ENCODE data around the gene MCTP1. TPM values are rescaled to one million over a fixed set of nuclear protein-coding genes. Genes with fewer than 3 reads are reported as not detected.

Gene MCTP1
- total RNA-seq, 1 experiment from 2014 or later = 0.44 TPM

DNA sequence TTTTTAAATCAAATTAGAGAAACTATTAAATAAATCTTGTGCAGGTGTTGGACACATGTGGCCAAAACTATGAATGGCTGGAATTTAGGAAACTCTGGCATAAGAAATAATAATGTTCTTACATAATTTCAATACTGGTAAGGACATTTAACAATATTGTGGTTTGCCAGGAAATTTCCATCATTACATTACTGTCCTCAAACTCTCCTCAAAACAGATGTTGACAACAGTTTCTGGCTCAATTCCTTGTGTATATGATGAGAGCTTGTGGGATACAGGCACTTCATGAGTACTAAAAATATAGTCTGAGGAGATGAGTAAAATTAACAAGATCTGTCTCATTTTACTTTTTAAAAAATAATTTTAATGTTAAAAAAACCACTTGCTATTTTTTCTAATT lies 27.9 kb downstream of the MCTP1 start (continued):
- TF ChIP-seq, protein P1, sequence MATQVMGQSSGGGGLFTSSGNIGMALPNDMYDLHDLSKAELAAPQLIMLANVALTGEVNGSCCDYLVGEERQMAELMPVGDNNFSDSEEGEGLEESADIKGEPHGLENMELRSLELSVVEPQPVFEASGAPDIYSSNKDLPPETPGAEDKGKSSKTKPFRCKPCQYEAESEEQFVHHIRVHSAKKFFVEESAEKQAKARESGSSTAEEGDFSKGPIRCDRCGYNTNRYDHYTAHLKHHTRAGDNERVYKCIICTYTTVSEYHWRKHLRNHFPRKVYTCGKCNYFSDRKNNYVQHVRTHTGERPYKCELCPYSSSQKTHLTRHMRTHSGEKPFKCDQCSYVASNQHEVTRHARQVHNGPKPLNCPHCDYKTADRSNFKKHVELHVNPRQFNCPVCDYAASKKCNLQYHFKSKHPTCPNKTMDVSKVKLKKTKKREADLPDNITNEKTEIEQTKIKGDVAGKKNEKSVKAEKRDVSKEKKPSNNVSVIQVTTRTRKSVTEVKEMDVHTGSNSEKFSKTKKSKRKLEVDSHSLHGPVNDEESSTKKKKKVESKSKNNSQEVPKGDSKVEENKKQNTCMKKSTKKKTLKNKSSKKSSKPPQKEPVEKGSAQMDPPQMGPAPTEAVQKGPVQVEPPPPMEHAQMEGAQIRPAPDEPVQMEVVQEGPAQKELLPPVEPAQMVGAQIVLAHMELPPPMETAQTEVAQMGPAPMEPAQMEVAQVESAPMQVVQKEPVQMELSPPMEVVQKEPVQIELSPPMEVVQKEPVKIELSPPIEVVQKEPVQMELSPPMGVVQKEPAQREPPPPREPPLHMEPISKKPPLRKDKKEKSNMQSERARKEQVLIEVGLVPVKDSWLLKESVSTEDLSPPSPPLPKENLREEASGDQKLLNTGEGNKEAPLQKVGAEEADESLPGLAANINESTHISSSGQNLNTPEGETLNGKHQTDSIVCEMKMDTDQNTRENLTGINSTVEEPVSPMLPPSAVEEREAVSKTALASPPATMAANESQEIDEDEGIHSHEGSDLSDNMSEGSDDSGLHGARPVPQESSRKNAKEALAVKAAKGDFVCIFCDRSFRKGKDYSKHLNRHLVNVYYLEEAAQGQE (IDR thresholded peaks at IDR 0.05; ENCODE audit: low read depth) = no peak
- TF ChIP-seq, protein P2, sequence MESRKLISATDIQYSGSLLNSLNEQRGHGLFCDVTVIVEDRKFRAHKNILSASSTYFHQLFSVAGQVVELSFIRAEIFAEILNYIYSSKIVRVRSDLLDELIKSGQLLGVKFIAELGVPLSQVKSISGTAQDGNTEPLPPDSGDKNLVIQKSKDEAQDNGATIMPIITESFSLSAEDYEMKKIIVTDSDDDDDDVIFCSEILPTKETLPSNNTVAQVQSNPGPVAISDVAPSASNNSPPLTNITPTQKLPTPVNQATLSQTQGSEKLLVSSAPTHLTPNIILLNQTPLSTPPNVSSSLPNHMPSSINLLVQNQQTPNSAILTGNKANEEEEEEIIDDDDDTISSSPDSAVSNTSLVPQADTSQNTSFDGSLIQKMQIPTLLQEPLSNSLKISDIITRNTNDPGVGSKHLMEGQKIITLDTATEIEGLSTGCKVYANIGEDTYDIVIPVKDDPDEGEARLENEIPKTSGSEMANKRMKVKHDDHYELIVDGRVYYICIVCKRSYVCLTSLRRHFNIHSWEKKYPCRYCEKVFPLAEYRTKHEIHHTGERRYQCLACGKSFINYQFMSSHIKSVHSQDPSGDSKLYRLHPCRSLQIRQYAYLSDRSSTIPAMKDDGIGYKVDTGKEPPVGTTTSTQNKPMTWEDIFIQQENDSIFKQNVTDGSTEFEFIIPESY (IDR thresholded peaks at IDR 0.05; ENCODE audit: extremely low read depth, insufficient replicate concordance, low read length) = no peak
- TF ChIP-seq SIN3A (IDR thresholded peaks at IDR 0.05; ENCODE audit: low read depth) (no peak), EZH2 (IDR thresholded peaks at IDR 0.05) (no peak), CEBPB (IDR thresholded peaks at IDR 0.05; ENCODE audit: low read depth) (no peak), SRF (IDR thresholded peaks at IDR 0.05; ENCODE audit: low read depth) (no peak), TCF7L2 (IDR thresholded peaks at IDR 0.05; ENCODE audit: borderline replicate concordance, extremely low read depth, insufficient read depth, insufficient read length) (no peak), POLR2A (IDR thresholded peaks at IDR 0.05; ENCODE audit: borderline replicate concordance, extremely low read depth, insufficient read depth, insufficient read length) (no peak)

DNA sequence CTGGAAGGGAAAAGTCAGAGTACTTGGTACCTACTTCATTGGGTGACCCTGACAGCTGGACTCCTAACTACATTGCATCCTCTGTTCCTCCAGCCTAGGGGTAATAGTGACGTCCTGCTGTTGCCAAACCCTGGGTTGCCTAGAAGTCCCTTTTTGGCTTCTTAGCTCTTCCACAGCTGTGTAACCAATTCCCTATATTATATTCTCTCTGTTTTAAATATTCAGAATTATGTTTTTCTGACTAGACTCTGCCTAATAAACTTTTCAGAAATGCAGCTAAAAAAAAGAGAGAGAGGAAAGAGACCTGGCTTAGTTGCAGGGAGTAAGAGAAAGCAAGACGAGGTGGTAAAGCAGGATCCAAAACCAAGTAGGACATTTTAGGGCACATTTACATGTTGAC lies 28.4 kb downstream of the MCTP1 start:
- no peak for TF ChIP-seq CBX3 (IDR thresholded peaks at IDR 0.05; ENCODE audit: low read depth)
- Histone ChIP-seq H3K4me2 (ENCODE audit: low read length) (no peak overlapping the region), H3K9me2 (ENCODE audit: insufficient read depth) (no peaks in the 10 kb centered on the region), H3K79me2 (ENCODE audit: insufficient read depth, low read length) (no peaks in the 10 kb centered on the region), H4K20me1 (ENCODE audit: insufficient read depth) (no peaks in the 10 kb centered on the region), H3K4me1 (ENCODE audit: control insufficient read depth in 1 of 2, insufficient read depth in 2 of 2, low read length in 2 of 2) (no peaks in the 10 kb centered on the region), H3K27ac (ENCODE audit: low read depth, low read length) (no peak overlapping the region), H3K9me3 (ENCODE audit: control insufficient read depth in 1 of 2, insufficient read depth in 1 of 2, low read depth in 1 of 2, low read length in 2 of 2) (no peaks in the 10 kb centered on the region), H3K27me3 (ENCODE audit: insufficient read depth, low read length) (no peaks in the 10 kb centered on the region), H3K36me3 (ENCODE audit: control insufficient read depth in 1 of 2, insufficient read depth in 2 of 2, low read length in 2 of 2) (no peaks in the 10 kb centered on the region), H2AFZ (ENCODE audit: low read depth, low read length, poor library complexity, severe bottlenecking) (no peak overlapping the region), H3K9ac (ENCODE audit: low read length) (no peak overlapping the region), H3K4me3 (replicated peaks in 1 of 2; ENCODE audit: low read depth in 1 of 2, low read length in 2 of 2) (no peak overlapping the region)
- ChIA-PET CTCF (no interaction called here), RAD21 (ENCODE audit: low non-redundant PET in 1 of 2, low total read pairs in 2 of 2, uncharacterized antibody in 2 of 2, unreplicated experiment in 2 of 2) (no interaction called here), POLR2A (no interaction called here)
- DNase-seq (ENCODE audit: low read depth, low spot score) = no peak
- ATAC-seq = no peak
- no TSS peak for BruUV-seq (replicated peaks)
- intact Hi-C loops (cut with micrococcal nuclease) = no loop called here

All from HCT116 (cell line).